B cell (primary cell): ENCODE results near the gene SERGEF. TPM values are rescaled to one million over a fixed set of nuclear protein-coding genes. Genes with fewer than 3 reads are reported as not detected.

Experiments used
- ATAC-seq: fragments of 200-7000 bp; cut with Tn5 transposase; one replicate; pipeline ENCODE4 v1.10.0; 2021; ENCODE audit warnings: low read depth, mild to moderate bottlenecking, moderate number of reproducible peaks, moderate library complexity
- CTCF ChIA-PET: fragments of 350-600 bp; sonication (Branson Sonifier 250); formaldehyde crosslinking; loops from one replicate; lab custom pipeline; 2021; ENCODE audit warnings: antibody characterized with exemption, inconsistent platforms; lab: Charles Lee
- POLR2A ChIA-PET: fragments of 350-600 bp; sonication (Branson Sonifier 250); formaldehyde crosslinking; loops from one replicate; lab custom pipeline; 2021; ENCODE audit warnings: antibody characterized with exemption; lab: Charles Lee
- DNase-seq: peaks from one replicate; pipeline ENCODE4 v3.0.0; 2013
- H2AFZ ChIP-seq: 2 replicates; pipeline ENCODE4 v1.6.1; 2012; ENCODE audit warnings: mild to moderate bottlenecking, low read depth, low read length; ENCODE audit not compliant: insufficient read depth, poor library complexity, severe bottlenecking
- H3K27ac ChIP-seq, 2 donors: 1 replicate in 1 of 2; 2 replicates in 1 of 2; pipeline ENCODE4 v1.5.1; 2012 to 2013; ENCODE audit warnings: low read length in 2 of 2, mild to moderate bottlenecking in 2 of 2, moderate library complexity in 1 of 2
- H3K27me3 ChIP-seq, 4 experiments: fragments of 200-600 bp in 1 of 4; sonication (generic) in 1 of 4; replicated peaks in 1 of 4; 1 replicate in 2 of 4; 2 replicates in 2 of 4; pipeline versions ENCODE4 v1.6.1 to v1.7.0; 2013 to 2016; ENCODE audit warnings: low read length in 3 of 4, mild to moderate bottlenecking in 2 of 4, mixed read lengths in 1 of 4, moderate library complexity in 1 of 4; ENCODE audit not compliant: insufficient read depth in 4 of 4, control insufficient read depth in 3 of 4; ENCODE audit errors: control extremely low read depth in 1 of 4
- H3K36me3 ChIP-seq, 2 experiments: replicated peaks in 1 of 2; 1 replicate in 1 of 2; 2 replicates in 1 of 2; pipeline versions ENCODE4 v1.6.1 to v1.7.1; 2013; ENCODE audit warnings: low read length in 1 of 2; ENCODE audit not compliant: insufficient read depth in 2 of 2, control insufficient read depth in 1 of 2; ENCODE audit errors: control extremely low read depth in 1 of 2, extremely low read depth in 1 of 2
- H3K4me1 ChIP-seq, 2 donors: fragments of 200-600 bp in 1 of 2; sonication (generic) in 1 of 2; 1 replicate in 1 of 2; 2 replicates in 1 of 2; pipeline versions ENCODE4 v1.5.1 to v1.6.1; 2013 to 2017; ENCODE audit warnings: low read length in 2 of 2; ENCODE audit not compliant: control insufficient read depth in 2 of 2, insufficient read depth in 2 of 2
- H3K4me2 ChIP-seq: replicated peaks from 2 replicates; pipeline ENCODE3; 2012; ENCODE audit warnings: mild to moderate bottlenecking, low read depth, low read length; ENCODE audit not compliant: poor library complexity, severe bottlenecking
- H3K4me3 ChIP-seq, 5 experiments: fragments of 200-600 bp in 1 of 5; sonication (generic) in 1 of 5; 1 replicate in 3 of 5; 2 replicates in 2 of 5; pipeline versions ENCODE4 v1.5.1 to v1.7.0; 2011 to 2016; ENCODE audit warnings: low read length in 4 of 5, mild to moderate bottlenecking in 4 of 5, low read depth in 2 of 5, control low read depth in 1 of 5, moderate library complexity in 1 of 5; ENCODE audit not compliant: insufficient read depth in 1 of 5; ENCODE audit errors: control extremely low read depth in 1 of 5, extremely low read depth in 1 of 5
- H3K79me2 ChIP-seq: fragments of 200-600 bp; sonication (generic); one replicate; pipeline ENCODE4 v1.6.0; 2016; ENCODE audit warnings: low read length; ENCODE audit not compliant: control insufficient read depth, insufficient read depth
- H3K9ac ChIP-seq: fragments of 200-600 bp; sonication (generic); 2 replicates; pipeline ENCODE4 v1.6.1; 2017; ENCODE audit warnings: mild to moderate bottlenecking, low read length, moderate library complexity
- H3K9me3 ChIP-seq, 3 donors: one replicate each; pipeline versions ENCODE4 v1.6.1 to v1.7.1; 2013; ENCODE audit warnings: low read length in 2 of 3; ENCODE audit not compliant: control insufficient read depth in 2 of 3, insufficient read depth in 1 of 3; ENCODE audit errors: control extremely low read depth in 1 of 3
- H4K20me1 ChIP-seq: 2 replicates; pipeline ENCODE4 v1.6.0; 2012; ENCODE audit warnings: mild to moderate bottlenecking, low read length; ENCODE audit not compliant: insufficient read depth, control insufficient read depth, poor library complexity, severe bottlenecking
- H3K27ac Mint-ChIP-seq: one replicate; pipeline ENCODE4 v1.8.0; 2021; ENCODE audit warnings: mixed read lengths
- H3K27me3 Mint-ChIP-seq: one replicate; pipeline ENCODE4 v1.8.0; 2021; ENCODE audit warnings: mixed read lengths
- H3K4me1 Mint-ChIP-seq: one replicate; pipeline ENCODE4 v1.8.0; 2021; ENCODE audit warnings: mixed read lengths
- H3K4me3 Mint-ChIP-seq: one replicate; pipeline ENCODE4 v1.8.0; 2021; ENCODE audit warnings: mixed read lengths
- H3K9me3 Mint-ChIP-seq: one replicate; pipeline ENCODE4 v1.8.0; 2022; ENCODE audit warnings: mixed read lengths; ENCODE audit not compliant: insufficient read depth
- EZH2 ChIP-seq: IDR thresholded peaks from 2 replicates; pipeline ENCODE4 v1.6.1; 2012; ENCODE audit warnings: borderline replicate concordance, low read depth, mild to moderate bottlenecking, moderate library complexity, low read length; ENCODE audit not compliant: insufficient read depth, poor library complexity, severe bottlenecking
- WGBS: methylation state at CpG from one replicate; pipeline ENCODE4 v1.1.5; 2013; ENCODE audit warnings: missing lambda C conversion rate; ENCODE audit not compliant: insufficient coverage; 5-methylcytosine and 5-hydroxymethylcytosine counted together
- intact Hi-C: fragments of 100-400 bp; cut with micrococcal nuclease; formaldehyde crosslinking; loops from one replicate; pipeline ENCODE4 v1.10.0; 2022
- polyA plus RNA-seq: library from polyadenylated mRNA; depleted of rRNA; stranded (reverse); fragments of >200 nt; gene quantifications from 2 replicates; pipeline ENCODE4 v1.2.3, GENCODE V29; 2012
- total RNA-seq, 2 donors: library from RNA; stranded (reverse); fragments of 120-200 nt in 1 of 2; gene quantifications; 1 replicate in 1 of 2; 2 replicates in 1 of 2; pipeline versions ENCODE4 v1.2.3 to v1.2.4, GENCODE V29; 2013 to 2022
- TF ChIP-seq, protein P1 (sequence below): fragments of 200-600 bp; IDR thresholded peaks from one replicate; pipeline ENCODE4 v1.8.0; 2022; ENCODE audit warnings: antibody characterized with exemption, mild to moderate bottlenecking

SERGEF gene
- total and polyA plus RNA-seq, 2 donors (not counting 1 experiment from before 2014, with no cell fraction given) = 24.2 to 54.3 TPM

- Histone ChIP-seq H3K9ac (no peak overlapping the region), H3K27ac (no peak overlapping the region), H3K4me2 (no peak overlapping the region), H4K20me1 (no peaks in the 10 kb centered on the region), H3K36me3 (no peaks in the 10 kb centered on the region), H2AFZ (no peak overlapping the region), H3K27me3 (no peaks in the 10 kb centered on the region), H3K79me2 (no peaks in the 10 kb centered on the region), H3K9me3 (no peaks in the 10 kb centered on the region), H3K4me1 (no peaks in the 10 kb centered on the region), H3K4me3 (no peak overlapping the region)
- CTCF ChIA-PET = no interaction called here
- TF ChIP-seq, protein P1, sequence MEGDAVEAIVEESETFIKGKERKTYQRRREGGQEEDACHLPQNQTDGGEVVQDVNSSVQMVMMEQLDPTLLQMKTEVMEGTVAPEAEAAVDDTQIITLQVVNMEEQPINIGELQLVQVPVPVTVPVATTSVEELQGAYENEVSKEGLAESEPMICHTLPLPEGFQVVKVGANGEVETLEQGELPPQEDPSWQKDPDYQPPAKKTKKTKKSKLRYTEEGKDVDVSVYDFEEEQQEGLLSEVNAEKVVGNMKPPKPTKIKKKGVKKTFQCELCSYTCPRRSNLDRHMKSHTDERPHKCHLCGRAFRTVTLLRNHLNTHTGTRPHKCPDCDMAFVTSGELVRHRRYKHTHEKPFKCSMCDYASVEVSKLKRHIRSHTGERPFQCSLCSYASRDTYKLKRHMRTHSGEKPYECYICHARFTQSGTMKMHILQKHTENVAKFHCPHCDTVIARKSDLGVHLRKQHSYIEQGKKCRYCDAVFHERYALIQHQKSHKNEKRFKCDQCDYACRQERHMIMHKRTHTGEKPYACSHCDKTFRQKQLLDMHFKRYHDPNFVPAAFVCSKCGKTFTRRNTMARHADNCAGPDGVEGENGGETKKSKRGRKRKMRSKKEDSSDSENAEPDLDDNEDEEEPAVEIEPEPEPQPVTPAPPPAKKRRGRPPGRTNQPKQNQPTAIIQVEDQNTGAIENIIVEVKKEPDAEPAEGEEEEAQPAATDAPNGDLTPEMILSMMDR = no peak
- TF ChIP-seq EZH2 = no peak
- H3K27ac Mint-ChIP-seq = no peak overlapping the region
- no peaks in the 10 kb centered on the region for H3K4me1 Mint-ChIP-seq
- H3K9me3 Mint-ChIP-seq = no peaks in the 10 kb centered on the region
- DNase-seq (no peak), ATAC-seq (no peak)
- POLR2A ChIA-PET = no interaction called here
- intact Hi-C loops = no loop called here
- no peak overlapping the region for H3K4me3 Mint-ChIP-seq
- WGBS = 89% methylated on average over 8 of the region's 10 CpGs
- H3K27me3 Mint-ChIP-seq = peaks cover 23% of the 10 kb centered on the region
These were observed 259.2 kb downstream of the SERGEF start for GRCh38 chr11:17753641-17754040.

DNA sequence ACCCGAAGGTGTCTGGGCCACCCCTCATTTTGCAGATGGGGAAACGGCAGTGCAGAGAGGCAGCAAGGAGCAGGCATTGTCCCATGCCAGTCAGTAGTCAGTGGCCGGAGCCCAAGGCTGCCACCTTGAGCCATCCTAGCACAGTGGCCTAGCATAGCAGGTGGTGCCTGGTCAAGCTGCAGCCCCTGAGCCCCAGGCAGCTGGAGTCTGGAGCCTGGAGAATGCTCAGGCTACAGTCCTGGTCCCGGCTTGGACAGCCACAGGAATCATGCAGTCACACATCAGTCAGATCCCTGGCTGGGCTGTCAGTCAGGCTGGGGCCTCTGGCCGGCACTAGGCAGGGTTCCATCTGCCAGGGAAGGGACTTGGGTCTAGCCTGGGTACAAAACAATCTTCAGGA is 259.7 kb downstream of the SERGEF start:
- Histone ChIP-seq H3K9me3 (no peaks in the 10 kb centered on the region), H4K20me1 (no peaks in the 10 kb centered on the region), H3K27ac (no peak overlapping the region), H3K79me2 (no peaks in the 10 kb centered on the region), H3K9ac (no peak overlapping the region), H3K4me2 (no peak overlapping the region), H3K4me3 (no peak overlapping the region), H2AFZ (no peak overlapping the region), H3K36me3 (no peaks in the 10 kb centered on the region), H3K4me1 (no peaks in the 10 kb centered on the region), H3K27me3 (no peaks in the 10 kb centered on the region)
- no peak for TF ChIP-seq EZH2
- TF ChIP-seq, protein P1 = no peak
- CTCF ChIA-PET = no interaction called here
- H3K4me1 Mint-ChIP-seq = no peaks in the 10 kb centered on the region
- no peak overlapping the region for H3K27ac Mint-ChIP-seq
- no peak for ATAC-seq
- H3K4me3 Mint-ChIP-seq = no peak overlapping the region
- intact Hi-C loops = no loop called here
- POLR2A ChIA-PET = no interaction called here
- H3K27me3 Mint-ChIP-seq = peaks cover 24% of the 10 kb centered on the region
- no peaks in the 10 kb centered on the region for H3K9me3 Mint-ChIP-seq
- 83% methylated on average over 5 of the region's 5 CpGs for WGBS
- no peak for DNase-seq
